Stimulated activated CD4-positive, alpha-beta T cell treated with anti-CD3 and anti-CD28 coated beads, Interleukin-1b, Interleukin-23, amount 100 ng/mL, for 1 hour (primary cell): Measurements from ENCODE around the gene CYP27C1.

Experiments used
- DNase-seq, 2 donors: peaks; one replicate each; pipeline ENCODE4 v3.0.0-alpha.2; 2020; ENCODE audit warnings: low read depth in 2 of 2

The CYP27C1 gene

DNA sequence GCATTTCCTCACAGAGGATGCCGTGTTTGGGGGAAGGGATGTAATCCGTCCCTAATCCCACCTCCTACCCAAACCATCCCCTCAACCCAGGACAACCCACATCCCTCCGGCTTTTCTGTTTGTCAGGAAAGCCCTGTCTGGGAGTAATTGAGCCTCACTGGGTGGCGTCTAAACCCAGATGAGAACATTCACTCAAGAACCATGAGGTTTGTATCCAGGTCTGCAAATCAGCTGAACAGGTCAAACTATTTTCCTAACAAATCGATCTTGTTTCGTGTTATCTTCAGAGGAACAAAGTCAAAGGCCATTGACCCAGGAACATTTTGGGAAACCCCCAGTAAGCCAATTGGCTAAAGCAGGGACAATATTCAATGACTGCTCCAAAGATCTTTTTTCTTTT, 25.7 kb downstream of the CYP27C1 start:
- DNase-seq = no peak

DNA sequence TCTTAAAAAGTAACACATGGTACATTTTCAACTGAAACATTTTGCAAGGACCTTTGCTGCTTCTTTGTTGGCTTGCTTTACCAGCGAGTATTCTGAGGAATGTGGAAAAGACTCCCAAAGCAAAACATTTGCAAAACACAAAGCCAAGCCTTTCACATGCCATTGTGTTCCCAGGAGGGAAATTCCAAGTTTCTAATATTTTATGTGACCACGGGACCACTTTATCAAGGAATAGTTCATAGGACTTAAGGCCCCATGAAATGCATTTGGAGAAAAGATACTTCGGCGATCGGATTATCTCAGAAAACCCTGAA, 26.2 kb downstream of the CYP27C1 start:
- no peak for DNase-seq

DNA sequence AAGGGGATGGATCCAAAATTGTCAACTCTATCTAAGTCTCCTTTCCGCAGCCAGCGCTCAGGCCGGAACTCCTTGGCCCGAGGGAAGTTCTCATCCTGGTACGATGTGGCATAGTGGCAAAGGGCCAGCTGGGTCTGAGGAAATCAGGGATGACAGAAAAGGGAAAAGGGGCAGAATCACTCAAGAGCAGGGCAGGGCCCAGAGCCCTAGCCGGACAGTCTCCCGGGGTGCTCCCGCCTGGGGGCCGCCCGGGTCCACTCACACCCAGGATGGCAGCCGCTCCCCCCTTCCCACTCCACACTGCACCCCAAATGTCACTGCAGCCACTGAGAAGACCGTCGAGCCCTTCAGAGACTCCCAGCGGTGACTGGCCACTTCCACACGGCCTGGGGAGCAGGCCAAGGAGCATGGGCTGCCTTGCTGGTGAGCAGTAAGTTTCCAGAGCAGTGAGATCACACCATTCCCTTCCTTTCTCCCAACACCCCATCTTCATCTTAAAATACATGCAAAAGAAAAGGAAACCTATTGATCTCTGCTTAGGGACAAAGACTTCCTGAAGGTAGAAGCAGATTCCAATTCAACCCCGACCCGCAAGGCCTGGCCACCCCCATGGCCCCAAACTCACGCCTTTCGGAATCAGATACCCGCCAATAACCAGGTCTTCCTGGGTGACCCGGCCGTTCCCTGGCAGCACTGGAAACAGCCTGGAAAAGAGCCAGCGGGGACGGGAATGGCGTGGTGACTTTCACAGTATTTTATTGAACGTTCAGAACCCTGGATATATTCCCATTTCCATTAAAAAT, 26.7 kb downstream of the CYP27C1 start:
- no peak for DNase-seq

DNA sequence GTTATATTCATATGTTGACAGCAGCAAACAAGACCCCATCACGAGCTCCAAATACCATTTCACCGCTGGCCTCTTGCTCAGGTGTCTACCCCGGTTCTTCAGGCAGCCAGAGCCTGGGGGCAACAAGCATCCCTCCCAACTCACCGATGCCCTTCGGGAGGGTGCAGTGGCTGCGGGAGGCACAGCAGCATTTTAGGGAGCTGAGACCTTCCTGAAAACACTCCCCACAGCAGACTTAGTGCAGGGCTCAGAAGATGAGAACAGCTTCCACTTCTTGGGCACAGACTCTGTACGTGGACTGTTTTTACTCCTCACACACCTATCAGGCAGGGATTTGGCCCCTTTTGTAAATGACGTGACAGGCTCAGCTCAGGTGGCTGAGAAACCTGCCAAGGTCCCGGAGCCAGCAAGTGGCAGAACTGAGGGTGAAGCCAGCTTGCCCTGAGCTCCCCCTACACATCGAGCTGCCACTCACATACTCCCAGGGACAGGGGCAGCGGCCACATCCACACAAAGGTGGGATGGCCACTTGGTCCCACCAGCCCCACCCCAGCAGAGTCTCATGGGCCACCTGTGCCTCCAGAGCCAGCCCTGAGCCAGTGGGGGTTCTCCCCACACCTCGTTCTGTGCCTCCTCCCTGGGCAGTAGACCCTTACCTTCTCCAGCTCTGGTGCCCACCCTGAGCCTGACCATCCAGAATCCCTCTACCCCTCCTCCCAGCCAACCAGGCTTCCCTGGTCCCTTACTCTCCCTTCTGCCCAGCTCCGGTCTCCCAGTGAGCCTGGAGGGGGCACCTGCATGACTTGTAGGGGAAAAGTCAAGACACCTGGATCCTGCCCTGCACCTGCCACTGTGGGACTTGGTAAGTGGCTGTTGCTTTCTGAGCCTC, 28.5 kb downstream of the CYP27C1 start:
- no peak for DNase-seq

DNA sequence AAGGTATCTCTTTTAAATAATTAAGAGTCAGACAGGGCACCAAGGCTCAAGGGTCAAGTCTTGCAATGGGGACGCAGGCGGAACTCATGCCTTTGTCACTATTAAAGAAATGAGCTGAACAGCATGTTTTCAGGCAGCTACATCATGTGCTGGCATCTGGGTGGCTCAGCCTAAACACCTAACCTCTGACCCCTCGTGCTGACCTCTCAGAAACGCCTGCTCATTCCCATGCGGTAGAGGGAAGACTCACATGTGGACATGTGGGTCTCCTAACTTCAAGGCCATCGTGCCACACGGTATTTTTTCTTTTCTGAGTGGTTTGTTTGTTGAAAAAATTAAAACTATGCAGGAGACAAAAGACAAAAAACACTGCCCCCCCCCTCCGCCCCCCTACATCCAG, 31.3 kb downstream of the CYP27C1 start:
- no peak for DNase-seq

DNA sequence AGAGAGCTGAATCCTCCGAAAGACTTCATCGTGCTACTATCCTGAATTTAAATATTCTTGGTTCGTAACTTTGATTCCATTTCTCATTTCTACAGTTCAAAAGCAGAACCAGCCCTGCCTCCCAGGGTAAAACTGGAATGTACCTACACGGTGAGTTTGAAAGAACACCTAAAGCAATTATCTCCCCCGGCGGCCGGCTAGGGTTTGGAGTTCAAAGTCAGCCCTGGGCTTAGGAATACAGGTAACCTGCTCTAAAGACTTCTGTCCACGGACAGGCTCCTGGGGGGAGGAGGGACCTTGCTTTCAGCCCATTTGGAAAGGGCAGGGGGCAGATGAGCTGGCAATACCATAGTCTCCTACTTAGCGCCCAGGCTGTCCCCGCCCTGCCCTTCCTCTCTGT, 32.3 kb downstream of the CYP27C1 start:
- no peak for DNase-seq

DNA sequence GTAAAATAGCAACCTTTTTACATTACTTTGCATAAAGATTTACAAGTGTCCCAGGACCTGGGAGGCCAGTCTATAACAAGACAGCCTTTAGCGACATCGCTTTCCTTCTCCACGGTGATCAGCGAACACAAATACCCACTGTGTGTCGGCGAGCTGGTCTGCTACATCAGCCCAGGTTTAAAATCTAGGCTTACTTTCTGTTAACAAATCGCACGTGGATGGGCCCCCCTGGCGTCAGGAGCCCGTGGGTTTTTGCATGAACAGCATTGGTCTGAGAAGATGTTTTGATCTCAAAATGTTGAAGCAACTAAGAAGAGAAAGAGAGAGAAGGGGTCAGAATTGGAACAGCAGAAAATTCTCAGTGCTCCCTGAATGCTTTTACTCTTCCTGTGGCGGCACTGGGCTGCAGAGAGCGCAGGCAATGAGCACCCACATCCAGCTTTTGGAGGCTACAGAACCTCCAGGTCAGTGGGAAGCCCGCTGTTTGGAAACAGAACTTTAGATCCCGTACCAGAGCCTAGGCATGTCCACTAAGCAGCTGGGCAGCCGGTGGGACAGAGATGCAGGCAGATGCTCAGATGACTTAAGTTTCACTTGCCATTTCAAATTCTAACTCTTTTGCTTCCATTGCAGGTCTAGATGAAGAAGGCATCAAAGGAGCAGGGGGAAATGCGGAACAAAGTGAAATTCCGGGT, 32.9 kb downstream of the CYP27C1 start:
- DNase-seq = no peak

DNA sequence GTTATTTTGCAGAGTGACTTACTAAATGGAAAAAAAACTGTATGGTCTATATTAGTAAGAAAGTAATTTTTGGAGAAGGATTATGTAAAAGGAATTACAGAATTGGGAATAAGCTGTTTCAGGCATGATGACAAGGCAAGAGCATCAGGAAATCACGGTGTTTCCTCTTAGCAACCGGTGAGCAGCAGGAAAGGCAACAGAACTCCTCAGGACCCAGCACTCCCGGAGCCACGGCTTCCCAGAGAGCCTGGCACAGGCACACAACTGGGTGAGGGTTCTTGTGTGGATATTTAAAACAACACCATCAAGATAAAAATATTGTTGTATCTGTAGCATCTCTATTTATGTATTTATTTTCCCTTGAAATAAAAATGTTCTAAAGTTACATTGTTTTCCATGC, 34.4 kb downstream of the CYP27C1 start:
- no peak for DNase-seq

DNA sequence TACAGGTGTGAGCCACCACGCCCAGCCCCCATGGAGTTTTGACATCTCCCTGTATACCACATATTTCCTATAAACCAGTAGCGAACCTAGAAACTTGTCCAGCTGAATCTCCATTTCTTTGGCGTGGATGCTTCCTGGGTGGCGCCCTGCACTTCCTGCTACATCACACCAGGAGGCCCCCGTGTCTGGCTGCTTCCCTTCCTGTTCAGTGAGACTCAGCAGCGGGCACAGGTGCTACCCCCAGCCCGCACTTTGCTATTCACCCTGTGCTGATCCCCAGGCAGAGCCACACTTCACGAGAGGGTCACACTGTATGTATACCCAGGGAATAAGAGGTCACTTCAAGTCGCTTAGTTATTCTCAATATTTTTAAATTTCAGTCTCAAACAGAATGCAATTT, 35.0 kb downstream of the CYP27C1 start:
- no peak for DNase-seq

DNA sequence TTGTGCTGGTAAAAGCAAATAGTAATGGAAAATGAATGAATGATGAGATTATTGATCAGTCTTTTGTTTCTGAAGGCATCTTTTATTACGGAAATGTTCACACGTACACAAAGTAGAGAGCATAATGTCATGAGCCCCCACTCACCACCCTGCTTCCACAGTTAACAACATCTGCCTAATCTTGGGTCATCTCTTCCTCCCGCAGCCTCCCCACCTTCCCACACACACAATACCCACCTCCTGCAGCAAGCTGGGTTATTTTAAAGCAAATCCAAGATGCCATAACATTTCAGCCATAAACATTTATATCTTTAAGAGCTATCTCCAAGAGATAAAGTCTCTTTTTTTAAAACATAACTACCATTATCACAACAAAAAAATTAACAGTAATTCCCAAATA, 36.3 kb downstream of the CYP27C1 start:
- no peak for DNase-seq

DNA sequence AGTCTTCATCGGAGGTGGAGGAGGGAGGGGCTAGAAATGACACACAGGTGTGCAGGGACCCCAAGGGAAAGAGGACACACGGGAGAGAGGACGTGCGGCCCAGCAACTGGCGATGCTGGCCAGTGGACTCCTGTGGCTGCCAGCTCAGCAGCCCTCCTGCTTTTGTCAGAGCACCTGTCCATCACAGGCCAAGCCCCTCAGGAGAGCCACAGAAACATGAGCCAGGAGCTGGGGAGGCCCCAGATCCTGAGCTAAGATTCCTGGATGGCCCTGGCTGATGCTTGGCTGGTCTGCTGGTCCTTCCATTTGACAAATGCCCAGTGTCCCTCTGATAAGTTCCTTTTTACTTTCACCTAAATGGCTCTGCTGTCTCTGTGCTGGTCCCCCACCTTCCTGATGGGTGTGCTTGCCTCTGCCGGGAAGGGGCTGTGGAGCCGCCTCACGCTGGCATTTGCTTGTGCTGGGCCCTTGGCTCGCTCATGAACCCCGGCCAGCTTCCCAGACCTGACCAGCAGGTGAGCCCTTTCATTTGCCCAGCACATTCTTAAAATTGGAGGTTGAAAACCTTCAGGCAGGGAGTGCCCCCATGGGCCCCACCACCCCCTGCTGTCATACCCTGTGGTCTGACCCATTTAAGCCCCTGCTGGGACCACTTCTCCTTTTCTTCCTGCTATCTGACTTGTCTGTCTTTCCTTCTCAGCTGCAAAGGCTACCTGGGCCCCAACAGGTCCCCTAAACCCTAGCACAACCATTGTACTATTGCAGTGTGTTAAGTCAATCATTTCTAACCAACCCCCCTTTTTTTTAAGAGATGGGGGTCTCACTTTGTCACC, 37.3 kb downstream of the CYP27C1 start:
- DNase-seq = no peak

DNA sequence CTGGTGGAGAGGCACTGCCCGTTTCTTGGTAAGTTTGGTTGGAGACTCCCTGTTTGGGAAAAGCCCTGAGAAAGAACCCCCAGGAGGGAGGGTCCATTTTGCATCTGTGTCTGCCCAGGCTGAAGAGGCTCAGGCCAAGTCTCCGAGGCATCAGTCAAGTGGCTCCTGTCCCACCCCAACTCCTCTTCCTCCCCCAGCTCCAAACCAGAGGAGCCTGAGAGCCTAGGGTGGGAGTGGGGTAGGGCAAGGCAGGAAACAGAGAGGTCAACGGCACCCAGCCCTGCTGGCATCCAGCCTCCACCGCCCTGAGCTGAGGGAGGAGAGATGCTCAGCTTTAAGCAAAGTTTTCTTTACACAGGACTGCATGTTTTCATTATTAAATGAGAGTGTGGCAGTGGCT, 38.2 kb downstream of the CYP27C1 start:
- DNase-seq = no peak

DNA sequence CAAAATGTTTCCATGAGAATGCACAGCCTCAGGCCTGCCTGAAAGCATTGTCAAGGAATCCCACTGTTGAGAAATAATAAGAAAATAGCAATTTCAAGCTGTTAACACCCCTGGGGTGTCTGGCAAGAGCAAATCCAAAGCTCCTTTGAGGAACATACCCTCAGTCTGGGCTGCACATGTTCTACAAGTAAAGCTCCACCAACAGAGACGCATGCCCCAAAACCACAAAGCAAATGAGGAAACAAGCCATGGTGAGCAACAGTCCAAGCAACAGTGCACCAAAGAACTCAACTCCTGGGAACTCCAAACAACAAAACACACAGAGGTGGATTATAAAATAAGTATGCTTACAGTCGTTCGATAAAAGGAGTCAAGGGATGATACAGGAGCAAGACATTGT, 40.3 kb downstream of the CYP27C1 start:
- no peak for DNase-seq

DNA sequence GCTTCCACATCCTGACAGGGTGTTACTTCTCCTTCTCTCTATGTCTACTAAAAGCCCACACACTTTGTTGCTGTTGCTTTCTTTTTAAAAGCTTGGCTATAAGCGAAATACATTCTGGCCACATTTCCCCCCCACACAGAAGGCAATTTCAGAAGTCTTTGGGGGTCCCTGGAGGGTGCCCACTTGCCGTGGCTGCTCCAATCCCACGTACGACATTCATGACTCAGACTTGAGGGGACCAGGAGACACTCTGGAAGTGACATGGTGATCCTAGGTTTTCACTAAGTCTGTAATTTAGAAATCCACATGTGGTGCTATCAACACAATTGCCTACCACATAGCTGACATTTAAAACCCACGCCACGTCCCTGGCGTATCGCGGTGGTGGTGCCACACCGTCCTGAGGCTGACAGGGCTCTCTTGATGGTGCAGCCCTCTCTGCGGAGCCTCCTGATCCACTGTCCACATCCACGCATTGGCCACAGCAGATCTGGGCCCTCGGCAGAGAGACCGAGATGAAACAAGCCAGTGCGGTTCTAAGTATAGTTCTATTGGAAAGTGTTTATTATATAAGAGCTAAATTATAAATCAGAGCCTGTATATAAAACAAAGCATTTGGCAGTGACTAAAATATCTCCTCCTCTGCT, 42.4 kb downstream of the CYP27C1 start:
- DNase-seq = no peak

DNA sequence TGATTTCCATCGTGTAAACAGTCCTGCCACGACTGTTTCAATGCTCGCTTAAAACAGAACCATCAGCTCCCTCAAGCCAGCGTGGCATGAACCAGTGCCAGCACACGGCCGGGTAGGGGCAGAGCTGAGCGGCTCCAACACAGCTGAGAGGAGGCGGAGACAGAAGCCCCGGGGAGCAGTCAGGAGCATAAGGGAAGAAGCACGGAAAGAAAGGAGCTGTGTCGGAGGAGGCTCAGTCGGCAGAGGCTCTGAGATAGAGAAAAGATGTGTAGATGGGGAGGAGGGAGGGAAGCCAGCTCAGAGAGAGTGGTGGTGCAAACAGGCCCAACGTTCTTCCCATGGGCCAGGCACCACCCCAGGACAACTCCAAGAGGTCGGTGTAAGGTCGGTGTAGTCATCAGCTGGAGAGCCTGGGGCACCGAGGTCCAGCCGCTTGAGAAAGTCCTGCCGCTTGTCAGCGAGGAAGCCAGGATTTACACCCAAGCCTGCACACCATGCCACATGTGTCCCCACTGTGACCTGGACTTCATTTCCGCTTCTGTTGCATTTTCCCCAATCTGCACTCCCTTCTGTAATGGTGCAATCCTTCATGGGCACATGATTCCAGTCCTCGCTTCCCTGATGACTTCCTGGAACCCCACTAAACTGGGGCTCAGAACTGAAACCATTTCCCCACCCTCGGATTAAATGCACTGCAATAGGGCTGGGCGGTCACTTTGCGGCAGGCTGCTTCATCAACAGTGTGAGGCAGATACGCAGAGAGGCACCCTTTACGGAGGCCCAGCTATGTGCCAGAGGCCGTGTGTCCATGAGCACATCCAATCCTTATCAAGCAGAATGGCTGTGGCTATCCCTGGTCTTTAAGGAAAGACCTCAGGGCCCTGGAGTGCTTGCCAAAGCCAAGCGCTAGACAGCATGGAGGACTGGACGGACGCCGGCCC, 43.5 kb downstream of the CYP27C1 start:
- no peak for DNase-seq

DNA sequence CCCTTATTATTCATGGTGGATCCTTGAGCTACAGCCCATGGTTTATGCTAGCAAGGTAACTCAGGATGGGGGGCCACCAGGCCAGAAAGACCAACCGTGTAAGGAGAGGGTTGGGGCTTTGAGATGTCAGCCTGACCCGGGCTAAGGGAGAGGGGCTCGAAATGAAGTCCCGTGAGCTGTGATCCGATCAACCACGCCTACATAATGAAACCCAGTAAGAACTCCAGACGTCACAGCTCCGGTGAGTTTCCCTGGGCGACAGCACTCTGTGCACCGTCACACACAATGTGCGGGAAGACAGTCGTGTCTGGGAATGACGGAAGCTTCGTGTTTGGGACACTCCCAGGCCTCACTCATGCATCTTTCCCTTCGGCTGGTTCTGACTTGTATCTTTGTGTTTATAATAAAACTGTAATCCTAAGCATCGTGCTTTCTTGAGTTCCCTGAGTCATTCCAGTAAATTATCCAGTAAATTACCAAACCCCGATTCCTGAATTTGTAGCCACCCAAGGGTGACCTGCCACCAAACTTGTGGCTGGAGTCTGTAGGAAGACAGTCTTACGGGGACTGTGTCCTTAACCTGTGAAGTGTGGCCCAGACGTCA, 44.2 kb downstream of the CYP27C1 start:
- no peak for DNase-seq

DNA sequence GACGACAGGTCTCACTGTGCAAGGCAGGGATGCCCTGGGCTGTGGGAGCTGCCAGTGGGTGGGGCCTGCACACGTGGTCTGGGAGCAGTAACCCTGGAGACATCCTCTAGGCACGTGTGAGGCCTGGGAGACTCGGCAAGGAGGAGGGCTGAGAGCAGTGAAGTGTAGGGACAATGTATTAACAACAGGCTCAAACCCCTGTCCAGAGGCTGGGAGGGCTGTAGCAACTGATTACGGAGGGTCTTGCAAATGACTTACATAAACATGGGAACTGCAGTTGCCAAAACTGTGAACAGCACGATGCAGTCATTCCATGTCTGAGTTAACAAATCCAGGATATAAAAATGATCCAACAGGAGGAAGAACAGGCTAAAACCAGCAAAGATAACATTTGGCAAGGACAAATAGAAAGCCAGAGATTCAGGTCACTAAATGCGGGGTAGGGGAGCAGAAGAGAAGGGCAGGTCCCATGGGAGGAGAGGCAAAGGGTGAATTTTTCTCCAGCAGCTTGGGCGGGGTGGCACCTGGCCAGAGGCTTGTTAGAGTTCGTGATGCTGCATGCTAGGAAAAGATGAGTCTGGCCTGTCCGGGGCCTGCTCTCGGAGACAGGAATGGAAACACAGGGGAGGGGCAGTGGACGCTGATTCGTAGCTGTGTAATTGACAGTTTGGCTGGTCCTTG, 44.9 kb downstream of the CYP27C1 start:
- DNase-seq = no peak

DNA sequence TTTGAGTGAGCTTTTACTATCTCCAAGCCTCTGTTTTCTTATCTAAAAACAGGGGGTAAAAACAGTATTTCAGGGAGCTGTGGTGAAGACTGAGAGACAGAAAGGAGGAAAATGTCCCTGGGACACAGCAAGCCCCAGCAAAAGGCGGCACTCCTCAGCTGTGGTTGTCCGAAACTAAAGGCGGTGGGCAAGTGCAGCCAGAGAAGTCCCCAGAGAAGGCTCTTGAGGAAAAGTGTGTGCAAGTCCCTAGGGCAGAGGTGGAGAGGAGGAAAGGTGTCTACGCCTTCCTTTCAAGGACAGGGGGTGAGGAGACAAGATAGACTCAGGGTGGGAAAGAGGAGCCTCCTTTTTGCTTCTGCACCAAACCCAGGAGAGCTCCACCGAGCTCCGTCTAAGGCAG, 45.5 kb downstream of the CYP27C1 start:
- DNase-seq = no peak

DNA sequence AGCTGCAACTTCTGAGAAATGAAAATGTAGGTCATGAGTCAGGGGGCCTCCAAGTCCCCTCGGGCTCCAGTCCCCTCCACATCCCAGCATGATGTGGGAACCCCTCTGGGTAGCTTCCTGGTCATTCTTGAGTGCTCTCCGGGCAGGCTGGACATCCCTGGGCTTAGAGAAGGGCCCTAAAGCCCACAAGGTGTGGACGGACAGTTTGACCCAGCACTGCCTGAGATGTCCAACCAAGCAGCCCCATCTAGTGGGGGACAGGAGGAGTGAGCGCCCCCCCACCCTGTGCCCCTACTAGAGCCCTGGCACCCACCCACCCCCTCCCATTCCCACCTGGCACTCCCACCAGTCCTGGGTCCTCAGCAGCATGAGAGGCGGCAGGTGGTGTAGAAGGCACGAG, 46.0 kb downstream of the CYP27C1 start:
- no peak for DNase-seq
